Tibial artery (tissue), 4 donors: ENCODE results near the gene PDXK.

ENCODE experiments used
- DNase-seq, 2 donors: peaks; one replicate each; pipeline ENCODE4 v3.0.0-alpha.2; 2019
- H3K27ac ChIP-seq, 2 donors: fragments of 200-600 bp; sonication (generic) in 1 of 2; 1 replicate in 1 of 2; 2 replicates in 1 of 2; pipeline ENCODE4 v1.5.1; 2018 to 2019; ENCODE audit warnings: mild to moderate bottlenecking in 1 of 2
- H3K27me3 ChIP-seq, 2 donors: fragments of 200-600 bp; sonication (generic) in 1 of 2; one replicate each; pipeline versions ENCODE4 v1.5.1 to v1.6.0; 2016 to 2019
- H3K36me3 ChIP-seq, 3 donors: fragments of 200-600 bp; sonication (generic) in 2 of 3; one replicate each; pipeline ENCODE4 v1.5.1; 2016 to 2019; ENCODE audit warnings: mild to moderate bottlenecking in 2 of 3
- H3K4me1 ChIP-seq, 4 donors: fragments of 200-600 bp; sonication (generic) in 2 of 4; 1 replicate in 3 of 4; 2 replicates in 1 of 4; pipeline ENCODE4 v1.5.1; 2016 to 2019
- H3K4me3 ChIP-seq, 2 donors: fragments of 200-600 bp; sonication (generic) in 1 of 2; 1 replicate in 1 of 2; 2 replicates in 1 of 2; pipeline ENCODE4 v1.5.1; 2018 to 2019; ENCODE audit warnings: mild to moderate bottlenecking in 2 of 2
- H3K9me3 ChIP-seq, 3 donors: fragments of 200-600 bp; sonication (generic) in 1 of 3; one replicate each; pipeline ENCODE4 v1.5.1; 2016 to 2019
- intact Hi-C: fragments of 100-400 bp; cut with DNase I; formaldehyde crosslinking; loops from one replicate; pipeline ENCODE4 v1.15.0; 2023; ENCODE audit warnings: low total_unique reads
- TF ChIP-seq, protein P1 (sequence below), 2 experiments: fragments of 200-600 bp in 1 of 2; fragments of 450-650 bp in 1 of 2; IDR thresholded peaks; one replicate each; pipeline ENCODE4 v1.5.1; 2017 to 2019; ENCODE audit warnings: antibody characterized with exemption in 2 of 2, mild to moderate bottlenecking in 1 of 2, moderate library complexity in 1 of 2

PDXK gene

DNA sequence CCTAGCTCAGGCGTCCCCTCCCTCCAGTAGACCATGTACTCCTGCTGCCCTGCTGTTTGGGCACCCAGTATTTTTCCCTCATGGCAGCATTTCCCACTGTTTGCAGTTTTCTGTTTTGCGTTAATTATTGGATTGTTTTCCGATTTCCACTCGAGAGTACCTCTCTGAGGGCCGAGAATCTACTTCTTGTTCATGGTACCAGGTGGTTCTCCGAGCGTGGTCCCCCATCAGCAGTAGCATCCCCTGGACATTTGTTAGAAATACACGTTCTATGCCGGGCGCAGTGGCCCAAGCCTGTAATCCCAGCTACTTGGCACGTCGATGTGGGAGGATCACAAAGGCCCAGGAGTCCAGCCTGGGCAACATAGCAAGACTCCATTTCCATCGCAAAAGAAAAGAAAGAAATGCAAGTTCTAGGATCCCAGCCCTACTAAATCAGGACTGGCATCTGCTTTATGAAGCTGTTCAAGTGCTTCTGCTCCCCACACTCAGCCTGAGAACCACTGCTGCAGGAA, 71.1 kb downstream of the PDXK start:
- Histone ChIP-seq H3K4me3 (peak overlapping the region; percentile 82 to 99), H3K9me3 (no peaks in the 10 kb centered on the region), H3K36me3 (peaks cover 16 to 39% (median 31%) of the 10 kb centered on the region in 3 donors), H3K4me1 (peaks cover 0 to 17% (median 12%) of the 10 kb centered on the region in 4 donors), H3K27me3 (no peaks in the 10 kb centered on the region), H3K27ac (peak overlapping the region; percentile 81 to 86)
- intact Hi-C loops = no loop called here
- TF ChIP-seq, protein P1, sequence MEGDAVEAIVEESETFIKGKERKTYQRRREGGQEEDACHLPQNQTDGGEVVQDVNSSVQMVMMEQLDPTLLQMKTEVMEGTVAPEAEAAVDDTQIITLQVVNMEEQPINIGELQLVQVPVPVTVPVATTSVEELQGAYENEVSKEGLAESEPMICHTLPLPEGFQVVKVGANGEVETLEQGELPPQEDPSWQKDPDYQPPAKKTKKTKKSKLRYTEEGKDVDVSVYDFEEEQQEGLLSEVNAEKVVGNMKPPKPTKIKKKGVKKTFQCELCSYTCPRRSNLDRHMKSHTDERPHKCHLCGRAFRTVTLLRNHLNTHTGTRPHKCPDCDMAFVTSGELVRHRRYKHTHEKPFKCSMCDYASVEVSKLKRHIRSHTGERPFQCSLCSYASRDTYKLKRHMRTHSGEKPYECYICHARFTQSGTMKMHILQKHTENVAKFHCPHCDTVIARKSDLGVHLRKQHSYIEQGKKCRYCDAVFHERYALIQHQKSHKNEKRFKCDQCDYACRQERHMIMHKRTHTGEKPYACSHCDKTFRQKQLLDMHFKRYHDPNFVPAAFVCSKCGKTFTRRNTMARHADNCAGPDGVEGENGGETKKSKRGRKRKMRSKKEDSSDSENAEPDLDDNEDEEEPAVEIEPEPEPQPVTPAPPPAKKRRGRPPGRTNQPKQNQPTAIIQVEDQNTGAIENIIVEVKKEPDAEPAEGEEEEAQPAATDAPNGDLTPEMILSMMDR (IDR thresholded peaks at IDR 0.05) = no peak
- no peak for DNase-seq

DNA sequence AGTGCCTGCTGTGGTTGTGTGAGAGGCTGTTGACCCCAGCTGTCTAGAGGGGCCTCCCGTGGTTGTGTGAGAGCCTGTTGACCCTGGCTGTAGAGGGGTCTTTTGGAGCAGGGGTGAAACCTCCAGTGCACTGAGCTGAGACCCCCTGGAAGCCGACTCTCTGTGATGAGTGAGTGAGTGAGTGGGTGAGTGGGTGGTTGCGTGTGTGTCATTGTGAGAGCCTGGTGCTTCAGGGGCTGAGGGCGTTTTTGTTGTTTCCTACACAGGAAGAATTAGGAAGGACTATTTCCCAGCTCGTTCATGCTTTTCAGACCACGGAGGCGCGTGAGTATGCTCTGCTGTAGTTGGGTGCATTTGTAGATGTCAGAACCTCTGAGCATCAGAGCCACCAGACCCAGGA, 73.5 kb downstream of the PDXK start:
- intact Hi-C loops = no loop called here
- no peak overlapping the region for H3K27ac ChIP-seq
- H3K9me3 ChIP-seq = no peaks in the 10 kb centered on the region
- no peak for DNase-seq
- peaks cover 38 to 62% (median 55%) of the 10 kb centered on the region in 3 donors for H3K36me3 ChIP-seq
- no peak overlapping the region for H3K4me3 ChIP-seq
- TF ChIP-seq, protein P1 (IDR thresholded peaks at IDR 0.05) = no peak
- H3K4me1 ChIP-seq = peaks cover 0 to 17% (median 12%) of the 10 kb centered on the region in 4 donors
- H3K27me3 ChIP-seq = no peaks in the 10 kb centered on the region

DNA sequence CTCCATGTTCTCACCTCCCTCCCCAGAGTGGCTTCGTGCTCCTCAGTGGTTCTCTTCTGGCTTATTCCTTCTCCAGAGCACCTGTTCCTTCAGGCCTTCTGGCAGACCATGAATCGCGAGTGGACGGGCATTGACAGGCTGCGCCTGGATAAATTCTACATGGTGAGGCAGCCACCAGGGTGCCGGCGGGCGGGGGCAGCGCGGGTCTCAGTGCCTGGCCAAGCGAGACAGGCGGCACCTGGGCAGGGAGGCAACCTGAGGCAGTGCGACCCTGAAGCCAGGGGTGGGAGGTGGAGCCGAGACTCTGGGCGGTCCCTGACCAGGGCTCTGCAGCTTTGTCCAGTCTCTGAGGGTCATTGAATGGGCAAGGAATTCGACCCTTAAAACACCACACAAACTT, 74.3 kb downstream of the PDXK start:
- H3K4me1 ChIP-seq = peaks cover 0 to 17% (median 12%) of the 10 kb centered on the region in 4 donors
- H3K27me3 ChIP-seq = no peaks in the 10 kb centered on the region
- DNase-seq = no peak
- intact Hi-C loops = no loop called here
- H3K4me3 ChIP-seq = no peak overlapping the region
- TF ChIP-seq, protein P1 (IDR thresholded peaks at IDR 0.05) = no peak
- H3K27ac ChIP-seq = no peak overlapping the region
- no peaks in the 10 kb centered on the region for H3K9me3 ChIP-seq
- peaks cover 46 to 70% (median 63%) of the 10 kb centered on the region in 3 donors for H3K36me3 ChIP-seq

DNA sequence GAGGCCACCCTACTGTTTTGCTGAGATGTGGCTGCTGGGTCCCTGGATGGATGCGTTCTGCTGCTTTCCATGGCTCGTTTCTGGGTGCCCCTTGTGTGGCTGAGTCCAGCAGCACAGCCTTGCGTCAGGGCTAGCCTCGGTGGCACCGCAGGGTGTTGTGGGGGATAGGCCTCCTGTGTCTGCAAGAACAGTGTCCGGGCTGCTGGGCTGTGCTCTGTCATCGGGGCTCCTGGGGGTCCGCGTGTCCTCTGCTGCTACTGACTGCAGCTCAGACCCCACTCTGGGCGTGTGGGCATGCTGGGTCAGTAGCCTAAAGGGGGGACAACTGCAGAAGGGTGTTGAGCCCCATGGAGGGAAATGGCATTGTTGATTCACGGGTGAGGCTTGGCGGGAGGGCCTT, 75.4 kb downstream of the PDXK start:
- H3K9me3 ChIP-seq = no peaks in the 10 kb centered on the region
- H3K27ac ChIP-seq = no peak overlapping the region
- no peak overlapping the region for H3K4me3 ChIP-seq
- TF ChIP-seq, protein P1 (IDR thresholded peaks at IDR 0.05) = no peak
- peaks cover 57 to 81% (median 74%) of the 10 kb centered on the region in 3 donors for H3K36me3 ChIP-seq
- intact Hi-C loops = no loop called here
- H3K27me3 ChIP-seq = no peaks in the 10 kb centered on the region
- H3K4me1 ChIP-seq = peaks cover 0 to 17% (median 12%) of the 10 kb centered on the region in 4 donors
- no peak for DNase-seq

DNA sequence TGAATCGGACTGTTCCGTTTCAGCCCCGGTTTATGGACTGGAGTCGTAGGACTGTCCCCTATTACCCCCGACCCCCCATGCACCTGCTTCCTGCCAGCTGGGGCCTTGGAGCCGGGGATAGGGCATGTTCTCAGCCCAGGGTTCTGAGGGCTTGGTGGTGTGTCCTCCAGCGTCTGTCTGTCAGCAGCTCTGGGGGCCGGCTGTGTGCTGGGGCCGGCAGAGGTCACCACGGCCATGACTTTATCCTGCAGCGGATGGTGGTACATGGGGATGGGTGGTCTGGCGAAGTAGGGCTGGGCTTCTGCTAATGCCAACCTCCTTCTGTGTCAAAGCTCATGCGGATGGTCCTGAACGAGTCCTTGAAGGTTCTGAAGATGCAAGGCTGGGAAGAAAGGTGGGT, 75.9 kb downstream of the PDXK start:
- Histone ChIP-seq H3K27me3 (no peaks in the 10 kb centered on the region), H3K36me3 (peaks cover 62 to 86% (median 79%) of the 10 kb centered on the region in 3 donors), H3K4me1 (peaks cover 0 to 17% (median 12%) of the 10 kb centered on the region in 4 donors), H3K27ac (no peak overlapping the region), H3K4me3 (no peak overlapping the region), H3K9me3 (no peaks in the 10 kb centered on the region)
- no peak for DNase-seq
- TF ChIP-seq, protein P1 (IDR thresholded peaks at IDR 0.05) = no peak
- intact Hi-C loops = no loop called here

DNA sequence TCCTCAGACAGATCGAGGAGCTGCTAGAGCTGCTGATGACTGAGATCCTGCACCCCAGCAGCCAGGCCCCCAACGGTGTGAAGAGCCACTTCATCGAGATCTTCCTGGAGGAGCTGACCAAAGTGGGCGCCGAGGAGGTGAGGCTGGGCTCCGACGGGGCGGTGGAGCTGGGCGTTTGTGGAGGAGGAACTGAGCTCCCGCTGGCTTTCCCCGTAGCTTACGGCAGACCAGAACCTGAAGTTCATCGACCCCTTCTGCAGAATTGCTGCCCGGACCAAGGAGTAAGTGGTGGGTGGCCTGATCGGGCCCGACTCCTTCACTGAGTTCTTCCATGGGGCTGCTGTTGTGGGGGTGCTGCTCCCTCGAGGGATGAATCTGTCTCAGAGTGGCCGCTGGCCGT, 78.5 kb downstream of the PDXK start:
- TF ChIP-seq, protein P1 (IDR thresholded peaks at IDR 0.05) = no peak
- H3K36me3 ChIP-seq = peaks cover 66 to 100% (median 99%) of the 10 kb centered on the region in 3 donors
- H3K27ac ChIP-seq = no peak overlapping the region
- intact Hi-C loops = no loop called here
- no peaks in the 10 kb centered on the region for H3K4me1 ChIP-seq
- no peaks in the 10 kb centered on the region for H3K9me3 ChIP-seq
- DNase-seq = no peak
- H3K4me3 ChIP-seq = no peak overlapping the region
- H3K27me3 ChIP-seq = no peaks in the 10 kb centered on the region
